K562 (cell line): ENCODE measurements around the gene HGFAC. TPM values are rescaled to one million over a fixed set of nuclear protein-coding genes. Genes with fewer than 3 reads are reported as not detected.

Experiments used
- ATAC-seq: fragments of 200-7000 bp; cut with Tn5 transposase; 3 replicates; pipeline ENCODE4 v1.9.1; 2020; ENCODE audit warnings: moderate library complexity
- BruUV-seq: library from RNA; stranded (reverse); fragments of 400-500 nt; replicated peaks from 2 replicates; lab custom pipeline; 2021; lab: Mats Ljungman, UMichigan
- CTCF ChIA-PET: fragments of 300-600 bp; formaldehyde crosslinking; extraction: SDS; loops from one replicate; lab custom pipeline; 2021; ENCODE audit warnings: low intra/inter-chr PET ratio; lab: Yijun Ruan, JAX
- POLR2A ChIA-PET: fragments of 300-600, 350-650 bp; sonication (Branson Sonifier 250); formaldehyde crosslinking; extraction: SDS; loops from one replicate; lab custom pipeline; 2021; ENCODE audit warnings: antibody characterized with exemption, inconsistent platforms; lab: Yijun Ruan, JAX
- DNase-seq, 4 experiments: peaks; one replicate each; pipeline versions ENCODE4 v3.0.0 to v3.0.0-alpha.2; 2011 to 2018; ENCODE audit warnings: low spot score in 3 of 4, mixed read lengths in 3 of 4; ENCODE audit errors: extremely low read depth in 1 of 4
- FAIRE-seq: peaks from 2 replicates; lab custom pipeline; 2011; peaks lifted over from hg19 to GRCh38; lab: Jason Lieb, UNC
- H2AFZ ChIP-seq: 2 replicates; pipeline ENCODE4 v1.6.0; 2011; ENCODE audit warnings: low read depth, low read length, control low read depth, inconsistent platforms
- H3K27ac ChIP-seq: fragments of 200-600 bp; 3 replicates; pipeline ENCODE4 v1.8.0; 2011; ENCODE audit warnings: low read depth, mild to moderate bottlenecking, control low read depth, inconsistent platforms, low read length, moderate library complexity, mixed read lengths; ENCODE audit errors: extremely low read depth
- H3K27me3 ChIP-seq, 2 experiments: fragments of 300-600 bp in 1 of 2; 2 replicates in 1 of 2; 3 replicates in 1 of 2; pipeline versions ENCODE4 v1.6.0 to v1.8.0; 2011; ENCODE audit warnings: inconsistent platforms in 2 of 2, low read length in 2 of 2, mild to moderate bottlenecking in 1 of 2, mixed read lengths in 1 of 2, moderate library complexity in 1 of 2; ENCODE audit not compliant: control insufficient read depth in 2 of 2, insufficient read depth in 2 of 2
- H3K36me3 ChIP-seq: fragments of 300-600 bp; 3 replicates; pipeline ENCODE4 v1.8.0; 2011; ENCODE audit warnings: mild to moderate bottlenecking, low read length, inconsistent platforms; ENCODE audit not compliant: control insufficient read depth, insufficient read depth
- H3K4me1 ChIP-seq, 2 experiments: fragments of 200-600 bp in 1 of 2; replicated peaks in 1 of 2; 2 replicates in 1 of 2; 3 replicates in 1 of 2; pipeline versions ENCODE4 v1.5.1 to v1.8.0; 2011; ENCODE audit warnings: inconsistent platforms in 2 of 2, low read length in 2 of 2, mild to moderate bottlenecking in 1 of 2, mixed read lengths in 1 of 2, moderate library complexity in 1 of 2; ENCODE audit not compliant: control insufficient read depth in 2 of 2, insufficient read depth in 2 of 2
- H3K4me2 ChIP-seq: 2 replicates; pipeline ENCODE4 v1.6.1; 2011; ENCODE audit warnings: low read length, control low read depth, inconsistent platforms, mixed read lengths; ENCODE audit not compliant: insufficient read depth
- H3K4me3 ChIP-seq: fragments of 200-600 bp; sonication (generic), shearing (Covaris generic); 2 replicates; pipeline ENCODE4 v1.5.1; 2016; ENCODE audit warnings: control low read depth, inconsistent platforms
- H3K79me2 ChIP-seq: fragments of 200-600 bp; 3 replicates; pipeline ENCODE4 v1.8.0; 2011; ENCODE audit warnings: low read length, inconsistent platforms; ENCODE audit not compliant: control insufficient read depth, insufficient read depth
- H3K9ac ChIP-seq, 2 experiments: 2 replicates each; pipeline versions ENCODE4 v1.6.0 to v1.6.1; 2011; ENCODE audit warnings: low read depth in 2 of 2, low read length in 2 of 2, control low read depth in 1 of 2, inconsistent platforms in 1 of 2, mild to moderate bottlenecking in 1 of 2, mixed read lengths in 1 of 2; ENCODE audit not compliant: insufficient read depth in 1 of 2
- H3K9me1 ChIP-seq: one replicate; pipeline ENCODE4 v1.6.0; 2011; ENCODE audit warnings: inconsistent platforms, mild to moderate bottlenecking, low read length, moderate library complexity; ENCODE audit not compliant: control insufficient read depth, insufficient read depth
- H3K9me3 ChIP-seq: replicated peaks from 2 replicates; pipeline ENCODE4 v1.5.1; 2011; ENCODE audit warnings: low read depth, low read length, inconsistent platforms; ENCODE audit not compliant: control insufficient read depth, insufficient read depth
- H4K20me1 ChIP-seq: replicated peaks from 2 replicates; pipeline ENCODE4 v1.6.1; 2011; ENCODE audit warnings: low read length, inconsistent platforms, mixed read lengths; ENCODE audit not compliant: control insufficient read depth, insufficient read depth
- FOXJ2 ChIP-seq: fragments of 200-800 bp; sonication (Bioruptor generic); IDR thresholded peaks from 2 replicates; pipeline ENCODE4 v1.6.1; 2016; ENCODE audit warnings: missing genetic modification characterization, missing compliant biosample characterization
- L3MBTL2 ChIP-seq: fragments of 450-650 bp; IDR thresholded peaks from 2 replicates; pipeline ENCODE4 v1.6.1; 2016; ENCODE audit warnings: mild to moderate bottlenecking, moderate library complexity
- POLR2G ChIP-seq: fragments of 200-400 bp; formaldehyde crosslinking; IDR thresholded peaks from 2 replicates; pipeline ENCODE4 v1.6.1; 2017; ENCODE audit warnings: low read depth, mild to moderate bottlenecking, antibody characterized with exemption, low read length, moderate library complexity
- SMAD2 ChIP-seq: fragments of 150-350 bp; IDR thresholded peaks from 2 replicates; pipeline ENCODE4 v1.6.1; 2014; ENCODE audit warnings: low read depth, mild to moderate bottlenecking, low read length
- WGBS: fragments of 100-300 bp; shearing (Covaris generic); methylation state at CpG from one replicate; pipeline ENCODE4 v1.1.6; 2016; ENCODE audit warnings: low coverage, mixed read lengths; ENCODE audit not compliant: insufficient coverage; ENCODE audit errors: missing lambda C conversion rate; 5-methylcytosine and 5-hydroxymethylcytosine counted together
- in situ Hi-C: fragments of 300-500 bp; cut with MboI; formaldehyde crosslinking; loops from 4 replicates; pipeline ENCODE4 v1.15.0; 2018; ENCODE audit warnings: inconsistent platforms, mixed read lengths
- intact Hi-C: fragments of 100-400 bp; cut with micrococcal nuclease; formaldehyde crosslinking; loops from 2 replicates; pipeline ENCODE4 v1.14.2; 2022
- polyA plus RNA-seq, 8 experiments: library from polyadenylated mRNA; depleted of rRNA in 4 of 8; stranded (reverse) in 5 of 8; unstranded in 3 of 8; fragments of >200 nt; fragmentation: Nextera tagmentation in 2 of 8; fragmentation: Illumina TruSeq in 1 of 8; extraction: Ambion mirVana in 2 of 8; extraction: Trizol in 1 of 8; gene quantifications; 2 replicates each; pipeline versions ENCODE4 v1.2.1 to v1.2.3, GENCODE V29; 2011 to 2014; ENCODE audit warnings: inconsistent platforms in 1 of 8, missing spikeins in 1 of 8
- total RNA-seq, 7 experiments: library from RNA; depleted of rRNA in 6 of 7; stranded (reverse); fragments of >200 nt in 6 of 7; fragmentation: Illumina TruSeq in 2 of 7; extraction: Trizol in 2 of 7; gene quantifications; 2 replicates each; pipeline versions ENCODE4 v1.2.1 to v1.2.3, GENCODE V29; 2011 to 2021; ENCODE audit warnings: low replicate concordance in 1 of 7

The HGFAC gene
- total and polyA plus RNA-seq, 9 of the 15 experiments (the other 6 are each of a cell fraction or from before 2014, with no cell fraction given): 0.13 TPM; not detected in 8

DNA sequence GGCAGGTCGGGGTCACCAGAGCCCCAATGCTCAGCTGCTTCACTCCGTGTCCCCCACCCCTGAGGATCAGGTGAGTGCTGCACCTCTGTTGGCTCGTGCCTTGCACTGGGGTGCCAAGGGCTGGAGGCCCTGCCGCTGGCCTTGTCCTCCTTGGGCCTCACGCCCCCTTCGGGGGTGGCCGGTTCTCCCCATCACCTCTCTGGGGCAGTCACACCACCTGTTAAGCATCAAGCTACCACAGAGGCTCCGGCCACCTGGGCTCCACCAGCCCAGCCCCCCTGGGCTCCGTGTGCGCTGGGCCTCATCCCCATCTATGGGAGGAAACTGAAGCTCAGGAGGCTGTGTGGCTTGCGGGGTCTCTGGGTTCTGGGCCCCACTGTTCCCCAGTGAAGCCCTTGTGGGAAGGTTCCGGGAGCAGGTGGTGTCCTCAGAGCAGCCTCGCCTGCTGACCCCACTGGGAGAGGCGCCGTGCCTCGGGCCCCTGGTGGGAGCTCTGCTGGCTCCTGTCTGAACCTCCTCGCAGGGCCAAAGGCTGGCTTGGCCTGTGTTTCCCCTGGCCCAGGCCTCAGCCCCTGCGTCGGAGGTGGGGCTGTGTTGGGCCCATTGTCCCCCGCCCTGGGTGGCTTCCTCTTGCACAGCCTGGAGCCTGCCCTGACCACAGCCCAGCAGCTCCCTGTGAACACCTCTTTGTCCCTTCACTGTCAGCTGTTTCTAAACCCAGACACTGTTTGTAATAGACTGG lies 52.1 kb downstream of the HGFAC start:
- CTCF ChIA-PET: no interaction called here
- peak; percentile 58 for ATAC-seq

DNA sequence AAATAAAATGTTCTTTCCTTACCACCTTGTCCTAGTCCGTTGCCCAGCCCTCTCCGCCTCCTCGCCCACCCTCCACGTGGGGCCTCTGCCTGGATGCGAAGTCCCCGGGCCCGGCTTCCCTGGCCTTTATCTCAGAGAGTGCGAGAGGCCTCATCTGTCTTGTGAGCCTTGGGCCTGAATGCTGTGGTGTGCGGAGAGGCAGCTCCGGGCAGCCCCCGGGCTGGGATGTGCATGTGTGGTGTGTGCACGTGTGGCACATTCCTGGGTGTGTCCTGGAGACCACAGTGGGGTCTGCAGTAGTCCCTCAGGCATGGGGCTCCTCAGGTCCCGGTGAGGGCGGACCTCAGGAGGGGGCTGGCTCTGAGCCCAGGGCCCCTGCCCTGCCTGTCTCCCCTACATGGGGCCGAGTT lies 52.7 kb downstream of the HGFAC start:
- Histone ChIP-seq H3K9me1 (no peaks in the 10 kb centered on the region), H4K20me1 (peaks cover 30% of the 10 kb centered on the region; the same call in 1 of the 2 replicates), H3K27ac (no peak overlapping the region), H3K79me2 (no peaks in the 10 kb centered on the region), H3K36me3 (no peaks in the 10 kb centered on the region), H3K4me2 (no peak overlapping the region), H3K9me3 (no peaks in the 10 kb centered on the region), H3K4me1 (peaks cover 0 to 59% of the 10 kb centered on the region in 2 experiments; a peak in 2 of 5 replicates), H2AFZ (no peak overlapping the region), H3K27me3 (peaks cover 17 to 58% of the 10 kb centered on the region in 2 experiments)
- ChIA-PET POLR2A (interaction anchor here (0.6 to 0.7 kb wide), 2 partner anchors 13 to 192 kb away, joined by 3 read pairs; no protein-coding TSS in a partner anchor), CTCF (no interaction called here)
- FAIRE-seq (no peak), DNase-seq (no peak)
- in situ Hi-C loops (no loop called here), intact Hi-C loops (no loop called here)
- no TSS peak for BruUV-seq
- WGBS: 9% methylated on average over 15 of the region's 15 CpGs
- TF ChIP-seq FOXJ2 (tag): no peak
- 0 out of 2 replicates have a peak, but pooled peaks have one; percentile 4 for TF ChIP-seq POLR2G
- TF ChIP-seq SMAD2: no peak
- TF ChIP-seq, all 486 proteins: peak for 1
- H3K4me3 ChIP-seq: no peak overlapping the region
- peak; percentile 20 for ATAC-seq
- H3K9ac ChIP-seq: peak overlapping the region in 1 of 2 experiments; percentile 36; a peak in 1 of 4 replicates

More for the DNA sequence above, 52.1 kb downstream of the HGFAC start:
- Histone ChIP-seq H2AFZ (no peak overlapping the region), H3K36me3 (no peaks in the 10 kb centered on the region), H4K20me1 (peaks cover 30% of the 10 kb centered on the region; the same call in 1 of the 2 replicates), H3K27ac (no peak overlapping the region), H3K79me2 (no peaks in the 10 kb centered on the region), H3K9me1 (no peaks in the 10 kb centered on the region), H3K9me3 (no peaks in the 10 kb centered on the region), H3K4me2 (no peak overlapping the region), H3K4me3 (no peak overlapping the region), H3K4me1 (peaks cover 0 to 59% of the 10 kb centered on the region in 2 experiments; a peak in 2 of 5 replicates), H3K9ac (no peak overlapping the region; a peak in 1 of 4 replicates), H3K27me3 (peaks cover 17 to 64% of the 10 kb centered on the region in 2 experiments)
- TF ChIP-seq POLR2G (peak; percentile 42), L3MBTL2 (no peak)
- WGBS: 8% methylated on average over 15 of the region's 20 CpGs
- intact Hi-C loops (no loop called here), in situ Hi-C loops (no loop called here)
- no peak for FAIRE-seq
- no TSS peak for BruUV-seq
- POLR2A ChIA-PET: interaction anchor here (0.6 to 0.7 kb wide), 2 partner anchors 12 to 193 kb away, joined by 3 read pairs; no protein-coding TSS in a partner anchor
- no peak for DNase-seq
